OCI-LY1 (cell line): Measurements from ENCODE around the gene FOXQ1.

ENCODE experiments used
- H2AFZ ChIP-seq: fragments of 200-600 bp; sonication (generic), shearing (Covaris generic); 2 replicates; pipeline ENCODE4 v1.6.0; 2014; ENCODE audit warnings: antibody characterized with exemption, mild to moderate bottlenecking, low read length
- H3F3A ChIP-seq: fragments of 200-600 bp; sonication (generic), shearing (Covaris generic); 2 replicates; pipeline ENCODE4 v1.6.0; 2014; ENCODE audit warnings: mild to moderate bottlenecking, antibody characterized with exemption, low read length, moderate library complexity; ENCODE audit not compliant: insufficient read depth
- H3K27ac ChIP-seq: fragments of 200-600 bp; sonication (generic); 2 replicates; pipeline ENCODE4 v1.5.1; 2014; ENCODE audit warnings: low read length, mixed run types, mild to moderate bottlenecking, low read depth; ENCODE audit not compliant: poor library complexity, severe bottlenecking
- H3K27me3 ChIP-seq: fragments of 200-600 bp; sonication (generic); 2 replicates; pipeline ENCODE4 v1.6.0; 2014; ENCODE audit warnings: antibody characterized with exemption, mild to moderate bottlenecking, low read length, moderate library complexity; ENCODE audit not compliant: insufficient read depth
- H3K36me3 ChIP-seq: fragments of 200-600 bp; sonication (generic); 2 replicates; pipeline ENCODE4 v1.6.1; 2014; ENCODE audit warnings: mild to moderate bottlenecking, antibody characterized with exemption, low read length, moderate library complexity, mixed read lengths; ENCODE audit not compliant: insufficient read depth
- H3K4me1 ChIP-seq: fragments of 200-600 bp; sonication (generic); 2 replicates; pipeline ENCODE4 v1.5.1; 2014; ENCODE audit warnings: mild to moderate bottlenecking, low read length, moderate library complexity; ENCODE audit not compliant: insufficient read depth, severe bottlenecking
- H3K4me2 ChIP-seq: fragments of 200-600 bp; sonication (generic), shearing (Covaris generic); 2 replicates; pipeline ENCODE4 v1.6.1; 2014; ENCODE audit warnings: low read length
- H3K4me3 ChIP-seq: fragments of 200-600 bp; sonication (generic); 2 replicates; pipeline ENCODE4 v1.5.1; 2014; ENCODE audit warnings: low read length, low read depth, mild to moderate bottlenecking, mixed read lengths; ENCODE audit not compliant: poor library complexity, severe bottlenecking
- H3K79me2 ChIP-seq: fragments of 200-600 bp; shearing (Covaris generic); 2 replicates; pipeline ENCODE4 v1.6.1; 2016; ENCODE audit warnings: mixed run types, low read length, mixed read lengths; ENCODE audit not compliant: insufficient read depth
- H3K9ac ChIP-seq: fragments of 200-600 bp; sonication (generic), shearing (Covaris generic); 2 replicates; pipeline ENCODE4 v1.6.1; 2014; ENCODE audit warnings: mild to moderate bottlenecking, low read length, mixed read lengths
- H3K9me2 ChIP-seq: fragments of 200-600 bp; sonication (generic), shearing (Covaris generic); 2 replicates; pipeline ENCODE4 v1.6.1; 2014; ENCODE audit warnings: low read depth, mild to moderate bottlenecking, low read length, mixed read lengths
- H3K9me3 ChIP-seq: fragments of 200-600 bp; shearing (Covaris generic); 2 replicates; pipeline ENCODE4 v1.6.1; 2014; ENCODE audit warnings: low read length, mixed read lengths
- H4K20me1 ChIP-seq: fragments of 200-600 bp; sonication (generic), shearing (Covaris generic); 2 replicates; pipeline ENCODE4 v1.6.0; 2016; ENCODE audit warnings: mild to moderate bottlenecking, low read length; ENCODE audit not compliant: insufficient read depth
- EZH2 ChIP-seq: fragments of 200-600 bp; sonication (generic), shearing (Covaris generic); IDR thresholded peaks from 2 replicates; pipeline ENCODE4 v1.8.0; 2017; ENCODE audit warnings: borderline replicate concordance, mixed run types, mild to moderate bottlenecking, antibody characterized with exemption, low read length, moderate library complexity, mixed read lengths
- TF ChIP-seq, protein P1 (sequence below): fragments of 200-600 bp; sonication (generic), shearing (Covaris generic); IDR thresholded peaks from 2 replicates; pipeline ENCODE4 v1.5.1; 2017; ENCODE audit warnings: mild to moderate bottlenecking, antibody characterized with exemption, low read length, moderate library complexity, mixed read lengths

Gene FOXQ1

DNA sequence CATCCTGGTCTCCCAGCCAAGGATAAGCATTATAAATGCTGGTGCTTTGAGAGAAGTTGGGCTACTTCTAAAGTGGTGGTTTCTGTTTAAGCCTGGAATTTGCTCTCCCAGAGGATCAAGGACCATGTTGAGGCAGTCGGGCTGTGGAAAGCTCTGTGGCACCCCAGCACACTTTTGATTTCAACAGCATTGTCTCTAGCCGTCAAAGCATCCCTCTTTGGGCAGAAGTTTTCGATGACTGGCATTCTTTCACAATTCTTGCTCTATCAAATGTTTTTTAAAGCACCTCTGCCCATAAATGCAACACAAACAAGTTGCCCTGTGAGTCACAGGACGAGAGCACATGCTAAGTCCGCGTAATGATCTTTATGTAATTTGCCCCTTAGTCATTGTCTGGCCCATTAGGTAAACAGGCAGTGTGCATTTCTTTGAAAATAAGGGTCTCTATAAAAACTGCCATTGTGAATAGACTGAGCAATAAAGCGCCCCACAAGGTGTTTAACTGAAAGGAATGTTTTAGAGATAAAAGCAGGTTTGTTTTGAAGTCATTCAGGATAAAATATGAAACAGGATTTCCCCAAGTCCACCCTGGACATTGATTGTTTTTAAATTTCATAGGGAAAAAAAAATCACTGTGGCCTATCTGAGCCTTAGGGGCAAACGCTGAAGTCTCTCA, 44.7 kb upstream of the FOXQ1 start:
- H3K9ac ChIP-seq = no peak overlapping the region
- no peaks in the 10 kb centered on the region for H3K36me3 ChIP-seq
- no peak overlapping the region for H3K4me3 ChIP-seq
- H3K27ac ChIP-seq = no peak overlapping the region
- no peaks in the 10 kb centered on the region for H4K20me1 ChIP-seq
- no peaks in the 10 kb centered on the region for H3F3A ChIP-seq
- H3K4me1 ChIP-seq = no peaks in the 10 kb centered on the region
- H3K4me2 ChIP-seq = no peak overlapping the region
- TF ChIP-seq EZH2 = no peak
- TF ChIP-seq, protein P1, sequence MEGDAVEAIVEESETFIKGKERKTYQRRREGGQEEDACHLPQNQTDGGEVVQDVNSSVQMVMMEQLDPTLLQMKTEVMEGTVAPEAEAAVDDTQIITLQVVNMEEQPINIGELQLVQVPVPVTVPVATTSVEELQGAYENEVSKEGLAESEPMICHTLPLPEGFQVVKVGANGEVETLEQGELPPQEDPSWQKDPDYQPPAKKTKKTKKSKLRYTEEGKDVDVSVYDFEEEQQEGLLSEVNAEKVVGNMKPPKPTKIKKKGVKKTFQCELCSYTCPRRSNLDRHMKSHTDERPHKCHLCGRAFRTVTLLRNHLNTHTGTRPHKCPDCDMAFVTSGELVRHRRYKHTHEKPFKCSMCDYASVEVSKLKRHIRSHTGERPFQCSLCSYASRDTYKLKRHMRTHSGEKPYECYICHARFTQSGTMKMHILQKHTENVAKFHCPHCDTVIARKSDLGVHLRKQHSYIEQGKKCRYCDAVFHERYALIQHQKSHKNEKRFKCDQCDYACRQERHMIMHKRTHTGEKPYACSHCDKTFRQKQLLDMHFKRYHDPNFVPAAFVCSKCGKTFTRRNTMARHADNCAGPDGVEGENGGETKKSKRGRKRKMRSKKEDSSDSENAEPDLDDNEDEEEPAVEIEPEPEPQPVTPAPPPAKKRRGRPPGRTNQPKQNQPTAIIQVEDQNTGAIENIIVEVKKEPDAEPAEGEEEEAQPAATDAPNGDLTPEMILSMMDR = no peak
- no peaks in the 10 kb centered on the region for H3K79me2 ChIP-seq
- H3K27me3 ChIP-seq = no peaks in the 10 kb centered on the region; the same call in 1 of the 2 replicates
- no peaks in the 10 kb centered on the region for H3K9me3 ChIP-seq
- H2AFZ ChIP-seq = no peak overlapping the region
- H3K9me2 ChIP-seq = no peaks in the 10 kb centered on the region

DNA sequence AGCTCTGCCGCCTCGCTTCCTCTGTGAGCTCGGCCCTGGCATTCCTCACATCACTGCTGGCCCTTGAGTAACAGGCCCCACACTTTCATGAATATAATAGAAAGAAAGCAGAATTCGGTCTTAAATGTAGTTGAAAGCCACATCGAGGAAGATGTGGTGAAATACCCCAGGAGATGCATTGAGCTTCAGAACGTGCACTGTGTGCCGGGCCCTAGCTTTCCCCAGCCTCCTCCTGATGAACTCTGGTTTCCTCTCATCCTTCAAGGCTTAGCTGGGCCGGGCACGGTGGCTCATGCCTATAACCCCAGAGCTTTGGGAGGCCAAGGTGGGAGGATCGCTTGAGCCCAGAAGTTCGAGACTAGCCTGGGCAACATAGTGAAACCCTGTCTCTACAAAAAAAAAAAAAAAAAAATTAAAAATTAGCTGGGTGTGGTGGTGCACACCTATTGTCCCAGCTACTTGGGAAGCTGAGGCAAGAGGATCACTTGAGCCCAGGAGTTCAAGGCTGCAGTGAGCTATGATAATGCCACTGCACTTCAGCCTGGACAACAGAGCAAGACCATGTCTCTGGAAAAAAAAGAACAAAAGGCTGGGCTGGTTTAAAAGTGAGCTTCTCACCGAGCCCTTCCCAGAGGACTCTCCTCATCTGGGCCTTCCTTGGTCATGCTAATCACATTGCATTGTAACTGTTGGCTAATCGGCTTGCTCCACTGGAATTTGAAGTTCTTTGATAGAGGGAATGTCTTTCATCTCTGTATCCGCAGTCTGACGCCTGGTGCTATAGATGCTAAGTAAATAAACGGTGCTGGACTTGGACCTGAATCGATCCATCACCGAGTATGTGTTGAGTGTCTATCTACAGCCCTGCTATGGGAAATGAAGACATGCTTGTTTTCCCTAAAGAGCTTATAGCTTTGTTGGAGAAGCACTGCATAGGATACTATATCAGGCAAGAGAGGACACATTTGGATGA, 43.8 kb upstream of the FOXQ1 start:
- Histone ChIP-seq H3K79me2 (no peaks in the 10 kb centered on the region), H2AFZ (no peak overlapping the region), H3K4me1 (no peaks in the 10 kb centered on the region), H3K9me3 (no peaks in the 10 kb centered on the region), H3F3A (no peaks in the 10 kb centered on the region), H3K4me3 (no peak overlapping the region), H4K20me1 (no peaks in the 10 kb centered on the region), H3K36me3 (no peaks in the 10 kb centered on the region), H3K9me2 (no peaks in the 10 kb centered on the region), H3K4me2 (no peak overlapping the region), H3K27me3 (no peaks in the 10 kb centered on the region; the same call in 1 of the 2 replicates), H3K27ac (no peak overlapping the region), H3K9ac (no peak overlapping the region)
- TF ChIP-seq EZH2 = no peak
- TF ChIP-seq, protein P1 = no peak

DNA sequence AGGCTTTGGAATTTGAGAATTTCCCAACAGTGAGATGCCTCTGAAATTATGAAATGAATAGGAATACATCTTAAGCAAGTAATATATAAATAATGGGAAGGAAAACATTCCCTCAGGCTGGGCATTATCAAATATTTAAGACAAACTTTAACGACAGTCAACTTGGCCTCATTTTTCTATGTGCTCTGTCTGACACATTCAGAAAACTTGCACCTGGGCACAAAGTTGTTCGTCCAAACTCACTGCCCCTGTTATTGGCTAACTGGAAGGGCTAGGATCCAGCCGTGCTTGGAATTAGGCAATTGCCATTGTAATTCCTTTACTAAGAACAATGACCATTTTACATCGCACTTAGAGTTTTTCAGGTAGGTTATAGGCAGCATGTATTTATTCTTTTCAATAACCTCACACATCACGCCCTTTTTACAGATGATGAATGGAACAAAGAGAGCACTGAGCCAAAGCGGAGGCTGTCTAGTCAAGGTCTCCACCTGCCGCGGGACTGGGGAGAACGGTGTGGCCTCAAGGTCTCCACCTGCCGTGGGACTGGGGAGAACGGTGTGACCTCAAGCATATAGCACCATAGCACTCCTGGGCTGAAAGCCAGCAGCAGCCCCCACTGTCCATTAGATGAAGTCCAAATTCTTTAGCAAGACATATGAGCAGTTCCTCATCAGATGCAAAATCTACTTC, 40.7 kb upstream of the FOXQ1 start:
- Histone ChIP-seq H3K9me2 (no peaks in the 10 kb centered on the region), H3K4me2 (no peak overlapping the region), H3K4me1 (no peaks in the 10 kb centered on the region), H3K27ac (no peak overlapping the region), H3F3A (no peaks in the 10 kb centered on the region), H2AFZ (no peak overlapping the region), H3K36me3 (no peaks in the 10 kb centered on the region), H3K79me2 (no peaks in the 10 kb centered on the region), H3K9ac (no peak overlapping the region), H3K9me3 (no peaks in the 10 kb centered on the region), H3K27me3 (no peaks in the 10 kb centered on the region; the same call in 1 of the 2 replicates), H4K20me1 (no peaks in the 10 kb centered on the region), H3K4me3 (no peak overlapping the region)
- no peak for TF ChIP-seq EZH2
- TF ChIP-seq, protein P1 = no peak
